HCT116 (cell line): ENCODE measurements around the gene EIF3L. TPM values are rescaled to one million over a fixed set of nuclear protein-coding genes. Genes with fewer than 3 reads are reported as not detected.

Source experiments
- ATAC-seq: fragments of 200-7000 bp; cut with Tn5 transposase; 2 replicates; pipeline ENCODE4 v1.9.1; 2020; ENCODE audit warnings: mild to moderate bottlenecking, moderate library complexity
- BruUV-seq: library from RNA; stranded (reverse); fragments of 400-500 nt; replicated peaks from 2 replicates; lab custom pipeline; 2021; lab: Mats Ljungman, UMichigan
- CTCF ChIA-PET: fragments of 300-600 bp; sonication (Branson Sonifier 250); formaldehyde crosslinking; loops from one replicate; lab custom pipeline; 2021; ENCODE audit warnings: antibody characterized with exemption; lab: Charles Lee
- POLR2A ChIA-PET: fragments of 300-600, 350-600 bp; sonication (Branson Sonifier 250); formaldehyde crosslinking; loops from one replicate; lab custom pipeline; 2021; ENCODE audit warnings: antibody characterized with exemption; lab: Charles Lee
- RAD21 ChIA-PET, 2 experiments: fragments of 300-600 bp; sonication (Branson Sonifier 250); formaldehyde crosslinking; loops; one replicate each; lab custom pipeline; 2023; ENCODE audit warnings: low total read pairs in 2 of 2; ENCODE audit not compliant: uncharacterized antibody in 2 of 2, unreplicated experiment in 2 of 2, low non-redundant PET in 1 of 2; lab: Charles Lee
- DNase-seq: peaks from one replicate; pipeline ENCODE4 v3.0.0-alpha.2; 2010; ENCODE audit warnings: low read depth, low spot score
- H2AFZ ChIP-seq: fragments of 200-600 bp; shearing (Covaris generic), sonication (generic); 2 replicates; pipeline ENCODE4 v1.6.1; 2017; ENCODE audit warnings: low read depth, mixed run types, mixed read lengths, antibody characterized with exemption, low read length; ENCODE audit not compliant: poor library complexity, severe bottlenecking
- H3K27ac ChIP-seq: 2 replicates; pipeline ENCODE4 v1.5.1; 2012; ENCODE audit warnings: low read depth, low read length
- H3K27me3 ChIP-seq: fragments of 200-600 bp; sonication (generic); 2 replicates; pipeline ENCODE4 v1.6.1; 2016; ENCODE audit warnings: mixed run types, low read length, mixed read lengths; ENCODE audit not compliant: insufficient read depth
- H3K36me3 ChIP-seq, 2 experiments: fragments of 200-500 bp in 1 of 2; fragments of 200-600 bp in 1 of 2; sonication (Bioruptor generic) in 1 of 2; sonication (generic) in 1 of 2; 2 replicates each; pipeline versions ENCODE4 v1.5.1 to v1.6.1; 2014 to 2016; ENCODE audit warnings: low read length in 2 of 2, inconsistent platforms in 1 of 2, mixed read lengths in 1 of 2, mixed run types in 1 of 2; ENCODE audit not compliant: insufficient read depth in 2 of 2, control insufficient read depth in 1 of 2
- H3K4me1 ChIP-seq, 2 experiments: fragments of 200-600 bp in 1 of 2; sonication (generic) in 1 of 2; 2 replicates each; pipeline versions ENCODE4 v1.5.1 to v1.6.1; 2012 to 2017; ENCODE audit warnings: low read length in 2 of 2, inconsistent platforms in 1 of 2, mild to moderate bottlenecking in 1 of 2, mixed read lengths in 1 of 2, mixed run types in 1 of 2, moderate library complexity in 1 of 2; ENCODE audit not compliant: insufficient read depth in 2 of 2, control insufficient read depth in 1 of 2
- H3K4me2 ChIP-seq: fragments of 200-600 bp; sonication (generic); 2 replicates; pipeline ENCODE4 v1.6.1; 2017; ENCODE audit warnings: mixed run types, low read length, mixed read lengths
- H3K4me3 ChIP-seq, 2 experiments: fragments of 200-600 bp in 1 of 2; sonication (generic) in 1 of 2; replicated peaks in 1 of 2; 2 replicates each; pipeline ENCODE4 v1.5.1; 2011 to 2016; ENCODE audit warnings: low read length in 2 of 2, control low read depth in 1 of 2, low read depth in 1 of 2, mild to moderate bottlenecking in 1 of 2, mixed read lengths in 1 of 2, mixed run types in 1 of 2
- H3K79me2 ChIP-seq: fragments of 200-600 bp; sonication (generic); 2 replicates; pipeline ENCODE4 v1.6.1; 2017; ENCODE audit warnings: mild to moderate bottlenecking, mixed run types, low read length, moderate library complexity, mixed read lengths; ENCODE audit not compliant: insufficient read depth
- H3K9ac ChIP-seq: fragments of 200-600 bp; sonication (generic); 2 replicates; pipeline ENCODE4 v1.6.1; 2016; ENCODE audit warnings: low read length, mixed read lengths
- H3K9me2 ChIP-seq: fragments of 200-600 bp; sonication (generic), shearing (Covaris generic); 2 replicates; pipeline ENCODE4 v1.6.1; 2017; ENCODE audit warnings: mixed run types, mild to moderate bottlenecking, moderate library complexity; ENCODE audit not compliant: insufficient read depth
- H3K9me3 ChIP-seq, 2 experiments: fragments of 200-500 bp in 1 of 2; fragments of 200-600 bp in 1 of 2; sonication (Bioruptor generic) in 1 of 2; sonication (generic) in 1 of 2; 2 replicates each; pipeline ENCODE4 v1.6.1; 2014 to 2017; ENCODE audit warnings: low read length in 2 of 2, mixed read lengths in 2 of 2, inconsistent platforms in 1 of 2, low read depth in 1 of 2, mild to moderate bottlenecking in 1 of 2, mixed run types in 1 of 2, moderate library complexity in 1 of 2; ENCODE audit not compliant: control insufficient read depth in 1 of 2, insufficient read depth in 1 of 2
- H4K20me1 ChIP-seq: fragments of 200-600 bp; sonication (generic), shearing (Covaris generic); 2 replicates; pipeline ENCODE4 v1.6.1; 2017; ENCODE audit warnings: mixed run types, mild to moderate bottlenecking, moderate library complexity; ENCODE audit not compliant: insufficient read depth
- CTCF ChIP-seq, 3 experiments: fragments of 200-600 bp in 1 of 3; sonication (generic) in 1 of 3; IDR thresholded peaks in 2 of 3; conservative IDR thresholded peaks in 1 of 3; 2 replicates each; pipeline ENCODE4 v1.5.1; 2012 to 2017; ENCODE audit warnings: low read depth in 2 of 3, low read length in 2 of 3, antibody characterized with exemption in 1 of 3, borderline replicate concordance in 1 of 3, control low read depth in 1 of 3, mild to moderate bottlenecking in 1 of 3, mixed read lengths in 1 of 3, mixed run types in 1 of 3, moderate library complexity in 1 of 3; ENCODE audit not compliant: insufficient read depth in 1 of 3
- EZH2 ChIP-seq: fragments of 200-600 bp; sonication (generic); IDR thresholded peaks from 2 replicates; pipeline ENCODE4 v1.6.1; 2017; ENCODE audit warnings: antibody characterized with exemption, mixed run types
- FOSL1 ChIP-seq: IDR thresholded peaks from 2 replicates; pipeline ENCODE4 v1.6.1; 2012; ENCODE audit warnings: low read depth
- SRF ChIP-seq: IDR thresholded peaks from 2 replicates; pipeline ENCODE4 v1.6.1; 2012; ENCODE audit warnings: low read depth
- TCF7L2 ChIP-seq: IDR thresholded peaks from 2 replicates; pipeline ENCODE4 v1.7.0; 2011; ENCODE audit warnings: borderline replicate concordance, inconsistent platforms; ENCODE audit not compliant: insufficient read depth, insufficient read length; ENCODE audit errors: extremely low read depth
- YY1 ChIP-seq: IDR thresholded peaks from 2 replicates; pipeline ENCODE4 v1.6.1; 2011; ENCODE audit warnings: low read length, low read depth, moderate library complexity, mild to moderate bottlenecking; ENCODE audit not compliant: insufficient replicate concordance; ENCODE audit errors: extremely low read depth
- ZFX ChIP-seq: fragments of 450-650 bp; IDR thresholded peaks from 2 replicates; pipeline ENCODE4 v1.6.1; 2017
- intact Hi-C: fragments of 100-400 bp; cut with micrococcal nuclease; formaldehyde crosslinking; loops from 2 replicates; pipeline ENCODE4 v1.10.0; 2022
- total RNA-seq: library from RNA; stranded (reverse); gene quantifications from one replicate; pipeline ENCODE4 v1.2.1, GENCODE V29; 2021; ENCODE audit not compliant: unreplicated experiment

EIF3L gene
- total RNA-seq, 1 experiment from 2014 or later, result 687 TPM

GRCh38 chr22:37906364-37907008 lies 57.3 kb downstream of the EIF3L start:
- H3K36me3 ChIP-seq, result no peaks in the 10 kb centered on the region
- peak overlapping the region; percentile 99 for H3K4me2 ChIP-seq
- H3K9ac ChIP-seq, result peak overlapping the region; percentile 82
- peaks cover 31% of the 10 kb centered on the region for H3K79me2 ChIP-seq
- TF ChIP-seq FOSL1 (no peak), ZFX (peak; percentile 90; the same call in 1 of the 2 replicates)
- H3K9me3 ChIP-seq, result no peaks in the 10 kb centered on the region
- ATAC-seq (peak; percentile 35), DNase-seq (no peak)
- RAD21 ChIA-PET, result interaction anchor here in 1 of 2 experiments (0.7 kb wide), 1 partner anchor 14 kb away, joined by 3 read pairs; no protein-coding TSS in a partner anchor
- no peak overlapping the region for H2AFZ ChIP-seq
- H3K4me3 ChIP-seq, result peak overlapping the region; percentile 62 to 86
- CTCF ChIA-PET, result interaction anchor here (1.3 kb wide), 1 partner anchor 13 kb away, joined by 4 read pairs; no protein-coding TSS in a partner anchor
- no TSS peak for BruUV-seq
- H3K27me3 ChIP-seq, result no peaks in the 10 kb centered on the region
- intact Hi-C loops, result no loop called here
- POLR2A ChIA-PET, result interaction anchor here (2.1 to 2.3 kb wide), 2 partner anchors 8 to 10 kb away, joined by 11 to 12 read pairs; no protein-coding TSS in a partner anchor
- H3K27ac ChIP-seq, result peak overlapping the region; percentile 96
- no peaks in the 10 kb centered on the region for H4K20me1 ChIP-seq
- H3K9me2 ChIP-seq, result no peaks in the 10 kb centered on the region
- H3K4me1 ChIP-seq, result peaks cover 22 to 36% of the 10 kb centered on the region in 2 experiments

DNA sequence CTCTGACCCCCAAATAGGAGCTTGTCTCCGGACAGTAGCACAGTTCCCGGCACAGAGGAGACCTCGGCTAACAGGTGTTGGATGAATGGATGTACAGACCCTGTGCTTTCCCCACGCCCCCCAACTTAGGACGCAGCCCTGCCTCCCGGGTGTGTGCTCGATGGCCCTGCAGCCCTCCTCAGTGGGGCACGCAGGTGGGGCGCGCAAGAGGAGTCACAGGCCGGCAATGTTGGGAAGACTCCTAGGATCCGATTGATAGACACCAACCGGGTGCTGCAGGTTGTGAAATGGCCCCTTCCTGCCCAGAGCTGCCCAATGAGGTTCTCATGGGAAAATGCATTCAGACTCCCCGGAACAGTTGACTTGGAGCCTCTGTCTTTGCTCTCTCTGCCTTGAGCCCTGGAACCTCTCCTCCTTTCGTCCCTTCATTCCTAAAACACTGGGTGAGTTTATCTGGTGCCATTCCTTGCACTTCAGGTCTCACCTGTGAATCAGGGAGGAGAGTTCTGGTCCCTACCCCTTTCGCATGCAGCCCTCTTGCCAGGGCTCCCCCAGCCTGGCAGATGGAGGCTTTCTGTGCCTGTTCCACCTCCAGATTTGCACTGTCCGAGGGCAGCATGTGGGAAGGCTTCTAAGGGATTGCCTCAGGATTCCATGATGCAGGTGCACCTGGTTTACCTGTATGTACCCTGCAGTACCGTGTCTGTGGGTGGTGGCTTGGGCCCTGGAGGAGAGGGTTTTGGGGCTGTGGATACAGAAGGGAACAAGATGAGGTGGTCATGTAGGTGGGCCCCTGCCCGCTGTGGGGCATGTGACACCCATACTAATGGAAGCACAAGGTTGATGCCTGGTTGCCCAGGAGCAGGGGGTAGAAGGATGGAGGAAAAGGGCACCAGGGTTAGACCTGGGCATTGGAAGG lies 58.1 kb downstream of the EIF3L start:
- H3K9ac ChIP-seq, result peak overlapping the region; percentile 82
- H2AFZ ChIP-seq, result no peak overlapping the region
- POLR2A ChIA-PET, result no interaction called here
- no peak for ATAC-seq
- no peaks in the 10 kb centered on the region for H4K20me1 ChIP-seq
- no peaks in the 10 kb centered on the region for H3K27me3 ChIP-seq
- H3K4me2 ChIP-seq, result peak overlapping the region; percentile 99
- H3K27ac ChIP-seq, result peak overlapping the region; percentile 96
- TF ChIP-seq TCF7L2 (no peak), YY1 (no peak), CTCF (IDR thresholded peaks at IDR 0.05 in 2 of 3, conservative IDR thresholded peaks at IDR 0.05 in 1 of 3; ENCODE audit: borderline replicate concordance in 1 of 3, insufficient read depth in 1 of 3, low read depth in 2 of 3, low read length in 2 of 3) (no peak), EZH2 (no peak), FOSL1 (no peak), SRF (no peak)
- intact Hi-C loops, result no loop called here
- H3K4me1 ChIP-seq, result peaks cover 22 to 39% of the 10 kb centered on the region in 2 experiments
- H3K9me3 ChIP-seq, result no peaks in the 10 kb centered on the region
- H3K36me3 ChIP-seq, result peaks cover 0 to 1% of the 10 kb centered on the region in 2 experiments; a peak in 2 of 4 replicates
- no peaks in the 10 kb centered on the region for H3K9me2 ChIP-seq
- BruUV-seq, result TSS peak; percentile 51
- peaks cover 31% of the 10 kb centered on the region for H3K79me2 ChIP-seq
- CTCF ChIA-PET, result interaction anchor here (1.3 kb wide), 1 partner anchor 14 kb away, joined by 4 read pairs; no protein-coding TSS in a partner anchor
- DNase-seq, result no peak
- peak overlapping the region; percentile 62 to 86 for H3K4me3 ChIP-seq
- RAD21 ChIA-PET, result no interaction called here
